HG03432 (cell line): ENCODE data around the gene SLC24A4.

Source experiments
- ATAC-seq: cut with Tn5 transposase; IDR thresholded peaks from one replicate; pipeline ENCODE4 v1.9.1; 2021; ENCODE audit warnings: mild to moderate bottlenecking, moderate library complexity; ENCODE audit not compliant: unreplicated experiment

SLC24A4 gene

GRCh38 chr14:92360651-92361370, 37.8 kb downstream of the SLC24A4 start:
- ATAC-seq: no peak

GRCh38 chr14:92362781-92363235, 39.8 kb downstream of the SLC24A4 start:
- ATAC-seq: no peak

- no peak for ATAC-seq
Measured at GRCh38 chr14:92366237-92366636, 43.3 kb downstream of the SLC24A4 start.

GRCh38 chr14:92368001-92368400, 45.0 kb downstream of the SLC24A4 start:
- no peak for ATAC-seq

- no peak for ATAC-seq
Measured at GRCh38 chr14:92369097-92369496, 46.1 kb downstream of the SLC24A4 start.

GRCh38 chr14:92372230-92372629, 49.3 kb downstream of the SLC24A4 start:
- ATAC-seq: no peak

GRCh38 chr14:92373336-92373735, 50.4 kb downstream of the SLC24A4 start:
- no peak for ATAC-seq

GRCh38 chr14:92380131-92380530, 57.2 kb downstream of the SLC24A4 start:
- no peak for ATAC-seq

- ATAC-seq: no peak
Measured at GRCh38 chr14:92380582-92380981, 57.6 kb downstream of the SLC24A4 start.

GRCh38 chr14:92382677-92383076, 59.7 kb downstream of the SLC24A4 start:
- ATAC-seq: no peak

- no peak for ATAC-seq
Measured at GRCh38 chr14:92383805-92384204, 60.8 kb downstream of the SLC24A4 start.

GRCh38 chr14:92384461-92385133, 61.6 kb downstream of the SLC24A4 start:
- ATAC-seq: no peak

- no peak for ATAC-seq
Measured at GRCh38 chr14:92385561-92385960, 62.6 kb downstream of the SLC24A4 start.

GRCh38 chr14:92386165-92386564, 63.2 kb downstream of the SLC24A4 start:
- ATAC-seq: no peak

GRCh38 chr14:92386637-92387036, 63.7 kb downstream of the SLC24A4 start:
- ATAC-seq: no peak

GRCh38 chr14:92387578-92387977, 64.6 kb downstream of the SLC24A4 start:
- no peak for ATAC-seq

- no peak for ATAC-seq
Measured at GRCh38 chr14:92389598-92390158, 66.7 kb downstream of the SLC24A4 start.

- ATAC-seq: no peak
Measured at GRCh38 chr14:92391726-92392125, 68.8 kb downstream of the SLC24A4 start.

GRCh38 chr14:92392711-92393110, 69.7 kb downstream of the SLC24A4 start:
- no peak for ATAC-seq

GRCh38 chr14:92397150-92397952, 74.4 kb downstream of the SLC24A4 start:
- ATAC-seq: no peak

- no peak for ATAC-seq
Measured at GRCh38 chr14:92397953-92398564, 75.1 kb downstream of the SLC24A4 start.
